HG02798 (cell line): ENCODE data around the gene SPRY4.

Experiments
- ATAC-seq: cut with Tn5 transposase; IDR thresholded peaks from one replicate; pipeline ENCODE4 v1.9.1; 2021; ENCODE audit warnings: mild to moderate bottlenecking; ENCODE audit not compliant: unreplicated experiment, poor library complexity

SPRY4 gene

GRCh38 chr5:142317173-142317572 lies 7.6 kb downstream of the SPRY4 start:
- ATAC-seq, result no peak

DNA sequence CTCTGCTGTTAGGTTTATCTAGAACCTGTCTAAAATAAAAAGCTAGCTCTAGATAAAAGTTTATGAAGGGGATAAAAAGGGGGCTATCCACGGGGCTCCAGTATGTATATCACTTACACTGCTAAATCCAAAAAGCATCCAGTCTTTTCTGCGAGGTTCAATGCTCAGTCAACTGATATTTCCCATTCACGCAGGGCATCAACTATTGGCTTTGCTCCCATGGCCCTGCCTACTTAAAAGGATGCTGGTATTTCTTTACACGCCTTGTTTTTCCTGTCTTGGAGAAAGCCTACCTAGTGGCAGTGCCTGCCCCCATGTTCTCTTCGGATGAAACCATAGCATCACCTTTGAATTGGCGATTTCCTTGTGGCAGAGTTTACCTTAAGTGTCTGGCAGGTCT lies 8.1 kb downstream of the SPRY4 start:
- ATAC-seq, result no peak

DNA sequence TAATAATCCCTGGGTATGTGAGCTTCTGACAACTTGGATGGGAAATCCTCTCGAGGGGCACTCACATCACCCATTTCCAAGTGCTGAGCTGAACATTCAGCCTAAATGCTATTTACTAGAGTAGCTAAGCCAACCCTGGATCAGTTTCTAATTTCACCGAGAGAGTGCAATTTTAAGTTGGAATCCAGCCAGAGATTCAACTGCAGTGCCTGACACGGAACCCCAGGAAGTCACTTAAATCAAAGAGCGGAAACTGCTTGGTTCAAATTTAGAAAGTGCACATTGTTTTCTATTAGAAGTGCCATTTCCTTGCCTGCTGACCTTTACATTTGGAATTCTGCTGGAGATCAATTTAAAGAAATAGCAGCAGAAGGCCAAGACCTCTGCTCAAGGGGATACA lies 8.8 kb downstream of the SPRY4 start:
- ATAC-seq, result no peak

- no peak for ATAC-seq
These were observed 9.5 kb downstream of the SPRY4 start for GRCh38 chr5:142315096-142315900.

- no peak for ATAC-seq
These were observed 10.2 kb downstream of the SPRY4 start for GRCh38 chr5:142314606-142315005.

DNA sequence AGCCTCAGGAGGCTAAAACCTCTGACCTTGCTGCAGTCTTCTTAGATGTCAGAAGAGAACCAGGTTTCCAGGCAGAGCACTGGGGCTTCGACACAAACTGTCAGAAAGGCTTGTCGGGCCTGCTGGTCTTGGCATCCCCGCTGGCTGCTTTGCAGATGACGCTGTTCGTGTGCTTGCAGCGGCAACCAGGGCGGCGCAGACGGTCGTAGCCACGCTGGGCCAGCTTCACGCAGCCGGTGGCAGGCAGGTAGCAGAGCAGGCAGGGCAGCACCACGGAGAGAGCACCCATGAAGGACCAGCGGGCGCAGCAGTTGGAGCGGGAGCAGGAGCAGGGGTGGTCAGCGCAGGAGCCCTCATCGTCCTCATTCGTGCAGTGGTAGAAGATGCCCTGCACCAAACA lies 10.7 kb downstream of the SPRY4 start:
- no peak for ATAC-seq

DNA sequence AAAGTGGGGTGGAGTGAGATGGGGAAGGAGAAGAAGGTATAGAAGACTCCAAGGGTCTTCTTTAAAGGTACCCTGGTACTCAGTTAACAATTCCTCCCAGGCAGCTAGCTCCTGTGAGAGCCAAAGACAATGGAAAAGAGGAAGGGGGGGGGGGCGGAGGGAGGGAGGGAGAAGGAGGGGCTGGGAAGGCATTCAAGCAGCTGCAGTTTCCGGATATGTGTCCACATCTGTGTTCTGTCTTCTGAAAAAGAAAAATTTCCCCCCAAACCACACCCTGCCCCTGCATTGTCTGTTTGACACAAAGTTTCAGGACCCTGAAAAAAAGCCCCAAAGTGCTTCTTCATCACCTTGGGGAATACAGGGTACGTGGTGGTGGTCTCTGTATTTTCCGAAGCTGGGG lies 11.1 kb downstream of the SPRY4 start:
- no peak for ATAC-seq

DNA sequence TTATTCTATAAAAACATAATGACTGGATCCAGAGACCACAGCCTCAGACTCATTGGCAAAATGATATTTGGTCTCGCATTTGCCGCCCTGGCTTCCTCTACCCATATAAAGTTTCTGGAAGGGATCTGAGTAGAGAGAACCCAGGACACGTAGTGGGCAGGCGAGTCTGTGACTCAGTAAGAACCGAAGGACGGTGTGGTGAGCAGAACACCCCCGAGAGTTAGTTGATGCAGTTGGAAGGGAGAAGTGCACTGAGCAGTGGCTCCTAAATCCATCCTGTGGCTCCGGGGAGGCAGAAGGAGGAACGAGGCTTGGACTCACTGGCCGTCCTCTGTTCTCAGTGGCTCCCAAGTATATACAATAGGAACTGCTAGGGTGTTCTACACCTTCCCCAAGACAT lies 11.5 kb downstream of the SPRY4 start:
- ATAC-seq, result no peak

DNA sequence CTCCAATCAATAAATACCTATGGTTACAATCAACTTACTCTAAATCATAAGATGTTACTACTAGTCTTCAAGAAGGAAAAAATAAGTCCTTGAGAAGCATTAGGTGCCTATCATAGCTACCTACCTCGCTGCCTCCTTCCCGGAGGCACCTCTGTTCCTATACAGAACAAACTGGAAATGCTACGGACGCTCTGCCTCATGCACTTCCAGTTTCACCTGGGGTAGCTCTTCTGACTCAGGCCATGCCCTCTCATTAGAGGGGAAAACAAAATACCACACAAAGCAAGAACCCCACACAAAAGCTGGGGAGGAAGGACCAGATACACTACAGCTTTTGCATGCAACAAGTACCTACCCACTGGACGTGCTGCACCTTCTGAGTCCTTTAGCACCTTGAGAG lies 12.4 kb downstream of the SPRY4 start:
- ATAC-seq, result no peak

GRCh38 chr5:142311725-142312124 lies 13.1 kb downstream of the SPRY4 start:
- ATAC-seq, result no peak

DNA sequence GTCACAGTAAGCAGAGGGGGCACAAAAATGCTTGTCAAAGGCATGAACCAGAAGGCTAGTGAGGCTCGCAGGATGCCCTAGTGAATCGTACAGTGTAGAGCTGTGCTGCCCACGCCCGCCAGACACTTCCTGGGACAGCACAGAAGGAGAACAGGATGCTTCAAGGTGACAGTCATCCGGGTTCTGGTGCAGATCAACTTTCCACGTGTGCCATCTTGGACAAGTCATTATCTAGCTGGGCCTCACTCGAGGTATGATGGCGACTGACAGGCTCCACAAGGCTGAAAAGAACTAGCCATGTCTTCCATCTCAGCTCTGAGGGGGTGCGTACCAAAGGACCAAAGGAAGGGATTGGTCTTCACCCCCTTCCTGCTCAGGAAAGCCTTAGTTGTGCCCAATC lies 14.0 kb downstream of the SPRY4 start:
- ATAC-seq, result no peak

DNA sequence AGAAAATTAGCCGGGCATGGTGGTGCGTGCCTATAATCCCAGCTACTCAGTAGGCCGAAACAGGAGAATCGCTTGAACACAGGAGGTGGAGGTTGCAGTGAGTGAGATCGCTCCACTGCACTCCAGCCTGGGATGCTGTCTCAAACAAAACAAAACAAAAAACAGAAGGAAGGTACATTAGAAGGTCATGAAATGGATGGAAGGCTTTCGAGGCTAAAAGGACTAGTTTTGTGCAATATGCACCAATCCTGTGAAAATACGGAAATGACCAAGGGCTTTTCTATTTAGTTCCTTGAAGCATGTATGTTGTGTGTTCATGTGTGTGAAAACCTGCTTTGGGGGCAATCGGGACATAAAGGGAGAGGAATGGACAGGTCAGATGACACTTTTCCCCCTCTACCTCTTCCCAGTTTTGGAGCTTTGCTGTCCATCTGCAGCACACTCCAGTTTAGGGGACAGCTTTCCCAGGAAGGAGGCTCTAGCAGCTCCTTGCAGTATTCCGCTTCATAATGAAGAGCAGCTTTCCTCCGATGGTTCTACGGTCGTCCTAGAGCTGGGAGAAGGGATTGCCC lies 15.0 kb downstream of the SPRY4 start:
- ATAC-seq, result no peak

GRCh38 chr5:142308358-142308757 lies 16.5 kb downstream of the SPRY4 start:
- ATAC-seq, result no peak

- ATAC-seq, result no peak
These were observed 17.5 kb downstream of the SPRY4 start for GRCh38 chr5:142307146-142307890.

GRCh38 chr5:142306077-142306502 lies 18.7 kb downstream of the SPRY4 start:
- no peak for ATAC-seq

DNA sequence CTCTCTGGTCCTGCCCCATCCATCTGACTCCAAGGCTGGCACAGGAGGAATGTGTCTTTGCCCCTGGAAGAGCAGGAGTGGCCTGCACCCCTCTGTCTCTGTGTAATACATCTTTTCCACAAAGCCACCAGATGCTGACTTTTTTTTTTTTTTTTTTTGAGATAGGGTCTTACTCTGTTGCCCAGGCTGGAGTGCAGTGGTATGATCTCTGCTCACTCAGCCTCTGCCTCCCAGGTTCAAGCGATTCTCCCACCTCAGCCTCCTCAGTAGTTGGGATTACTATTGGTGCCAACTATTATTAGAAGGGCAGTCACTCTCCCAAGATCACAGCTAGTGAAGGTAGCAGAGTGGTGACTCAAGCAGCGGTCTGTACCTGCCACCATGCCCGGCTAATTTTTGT lies 19.6 kb downstream of the SPRY4 start:
- no peak for ATAC-seq

- no peak for ATAC-seq
These were observed 20.7 kb downstream of the SPRY4 start for GRCh38 chr5:142304013-142304701.

GRCh38 chr5:142303565-142303964 lies 21.3 kb downstream of the SPRY4 start:
- ATAC-seq, result no peak

DNA sequence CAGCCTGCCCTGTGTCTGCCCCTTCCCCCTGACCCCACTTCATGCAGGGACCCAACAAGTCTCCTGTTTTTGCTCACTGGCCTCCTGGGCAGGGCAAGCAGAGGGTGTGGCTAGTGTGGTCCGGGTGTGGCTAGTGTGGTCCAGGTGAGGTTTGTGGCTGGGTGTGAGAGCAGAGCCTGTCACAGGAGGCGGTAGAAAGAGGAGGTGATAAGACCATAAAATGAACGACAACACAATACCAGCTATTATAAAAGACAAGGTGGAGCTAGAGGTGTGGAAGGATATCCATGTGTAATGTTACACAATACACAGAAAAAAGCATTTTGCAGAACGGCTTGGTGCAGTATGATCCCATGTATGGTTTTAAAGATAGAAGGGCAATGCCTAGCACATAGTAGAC lies 23.3 kb downstream of the SPRY4 start:
- no peak for ATAC-seq

DNA sequence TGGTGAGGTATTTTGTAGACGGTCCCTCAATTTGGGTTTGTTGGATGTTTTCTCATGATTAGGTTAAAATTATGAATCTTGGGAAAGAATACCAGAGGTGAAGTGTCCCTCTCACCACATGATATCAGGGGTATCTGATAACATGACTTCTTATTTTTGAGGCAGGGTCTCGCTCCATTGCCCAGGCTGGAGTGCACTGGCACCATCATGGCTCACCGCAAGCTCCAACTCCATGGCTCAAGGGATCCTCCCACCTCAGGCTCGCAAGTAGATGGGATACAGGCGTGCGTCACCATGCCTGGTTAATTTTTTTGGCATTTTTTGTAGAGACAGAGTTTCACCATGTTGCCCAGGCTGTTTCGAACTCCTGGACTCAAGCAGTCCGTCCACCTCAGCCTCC lies 24.1 kb downstream of the SPRY4 start:
- ATAC-seq, result no peak

DNA sequence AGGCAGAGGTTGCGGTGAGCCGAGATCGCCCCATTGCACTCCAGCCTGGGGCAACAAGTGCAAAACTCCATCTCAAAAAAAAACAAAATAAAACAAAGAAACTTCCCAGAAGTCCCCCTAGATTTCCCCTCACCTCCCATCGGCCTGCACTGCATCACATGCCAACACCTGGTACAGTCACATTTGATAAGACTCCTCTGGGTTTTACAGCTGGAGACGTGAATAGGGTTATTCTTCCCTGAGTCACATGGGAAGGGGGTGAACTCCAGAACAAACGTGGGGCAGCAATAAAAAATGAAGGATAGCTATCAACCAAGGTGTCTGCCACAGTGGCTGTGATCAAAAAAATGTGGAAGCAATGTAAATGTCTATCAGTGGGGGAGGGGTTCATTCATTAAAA lies 26.0 kb downstream of the SPRY4 start:
- no peak for ATAC-seq
